ENCODE results near the gene BAZ2A. TPM values are rescaled to one million over a fixed set of nuclear protein-coding genes. Genes with fewer than 3 reads are reported as not detected.
A peak's percentile ranks its signal among the peaks of the same experiment; 100 is the strongest.

BAZ2A gene
- total RNA-seq, 1 donor: 49.6 TPM

- H3K27ac ChIP-seq (ENCODE audit: low read depth, low read length): no peak overlapping the region
- peaks cover 2% of the 10 kb centered on the region for H3K79me2 ChIP-seq (ENCODE audit: insufficient read depth, low read length)
- TF ChIP-seq, protein P1, sequence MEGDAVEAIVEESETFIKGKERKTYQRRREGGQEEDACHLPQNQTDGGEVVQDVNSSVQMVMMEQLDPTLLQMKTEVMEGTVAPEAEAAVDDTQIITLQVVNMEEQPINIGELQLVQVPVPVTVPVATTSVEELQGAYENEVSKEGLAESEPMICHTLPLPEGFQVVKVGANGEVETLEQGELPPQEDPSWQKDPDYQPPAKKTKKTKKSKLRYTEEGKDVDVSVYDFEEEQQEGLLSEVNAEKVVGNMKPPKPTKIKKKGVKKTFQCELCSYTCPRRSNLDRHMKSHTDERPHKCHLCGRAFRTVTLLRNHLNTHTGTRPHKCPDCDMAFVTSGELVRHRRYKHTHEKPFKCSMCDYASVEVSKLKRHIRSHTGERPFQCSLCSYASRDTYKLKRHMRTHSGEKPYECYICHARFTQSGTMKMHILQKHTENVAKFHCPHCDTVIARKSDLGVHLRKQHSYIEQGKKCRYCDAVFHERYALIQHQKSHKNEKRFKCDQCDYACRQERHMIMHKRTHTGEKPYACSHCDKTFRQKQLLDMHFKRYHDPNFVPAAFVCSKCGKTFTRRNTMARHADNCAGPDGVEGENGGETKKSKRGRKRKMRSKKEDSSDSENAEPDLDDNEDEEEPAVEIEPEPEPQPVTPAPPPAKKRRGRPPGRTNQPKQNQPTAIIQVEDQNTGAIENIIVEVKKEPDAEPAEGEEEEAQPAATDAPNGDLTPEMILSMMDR (IDR thresholded peaks at IDR 0.05; ENCODE audit: extremely low read depth, low read depth, low read length): no peak
Observed at GRCh38 chr12:56571121-56571520, 59.0 kb downstream of the BAZ2A start.

GRCh38 chr12:56568146-56568545 lies 62.0 kb downstream of the BAZ2A start:
- peaks cover 2% of the 10 kb centered on the region for H3K79me2 ChIP-seq (ENCODE audit: insufficient read depth, low read length)
- TF ChIP-seq, protein P1 (IDR thresholded peaks at IDR 0.05; ENCODE audit: extremely low read depth, low read depth, low read length): no peak

More at GRCh38 chr12:56571121-56571520, 59.0 kb downstream of the BAZ2A start:
- no peak for DNase-seq (ENCODE audit: insufficient read length, low spot score, missing footprints)
- H2AFZ ChIP-seq (ENCODE audit: low read length): no peak overlapping the region
- H4K20me1 ChIP-seq (ENCODE audit: insufficient read depth, low read length): no peaks in the 10 kb centered on the region
- H3K4me1 ChIP-seq (ENCODE audit: insufficient read depth, low read length): peaks cover 11% of the 10 kb centered on the region
- H3K9me3 ChIP-seq (ENCODE audit: low read depth, low read length): no peaks in the 10 kb centered on the region
- no peak overlapping the region for H3K4me2 ChIP-seq (ENCODE audit: insufficient read depth, low read length)
- no peak overlapping the region for H3K4me3 ChIP-seq (ENCODE audit: insufficient read depth, low read length)
- no peaks in the 10 kb centered on the region for H3K27me3 ChIP-seq (ENCODE audit: insufficient read depth, low read length)
- peaks cover 37% of the 10 kb centered on the region for H3K36me3 ChIP-seq (ENCODE audit: insufficient read depth, low read length)

GRCh38 chr12:56565510-56566101 lies 64.5 kb downstream of the BAZ2A start:
- peak overlapping the region; percentile 6 for H3K4me2 ChIP-seq (ENCODE audit: insufficient read depth, low read length)
- H2AFZ ChIP-seq (ENCODE audit: low read length): peak overlapping the region; percentile 13
- H3K4me3 ChIP-seq (ENCODE audit: insufficient read depth, low read length): no peak overlapping the region
- H3K79me2 ChIP-seq (ENCODE audit: insufficient read depth, low read length): peaks cover 15% of the 10 kb centered on the region
- H3K9me3 ChIP-seq (ENCODE audit: low read depth, low read length): no peaks in the 10 kb centered on the region
- peaks cover 6% of the 10 kb centered on the region for H3K4me1 ChIP-seq (ENCODE audit: insufficient read depth, low read length)
- H3K27ac ChIP-seq (ENCODE audit: low read depth, low read length): peak overlapping the region; percentile 7
- no peaks in the 10 kb centered on the region for H3K27me3 ChIP-seq (ENCODE audit: insufficient read depth, low read length)
- TF ChIP-seq, protein P1 (IDR thresholded peaks at IDR 0.05; ENCODE audit: extremely low read depth, low read depth, low read length): no peak
- DNase-seq (ENCODE audit: insufficient read length, low spot score, missing footprints): peak; percentile 89
- H4K20me1 ChIP-seq (ENCODE audit: insufficient read depth, low read length): peaks cover 2% of the 10 kb centered on the region
- H3K36me3 ChIP-seq (ENCODE audit: insufficient read depth, low read length): peaks cover 18% of the 10 kb centered on the region

More at GRCh38 chr12:56568146-56568545, 62.0 kb downstream of the BAZ2A start:
- H3K4me3 ChIP-seq (ENCODE audit: insufficient read depth, low read length): no peak overlapping the region
- no peak overlapping the region for H2AFZ ChIP-seq (ENCODE audit: low read length)
- H3K27me3 ChIP-seq (ENCODE audit: insufficient read depth, low read length): no peaks in the 10 kb centered on the region
- no peak overlapping the region for H3K27ac ChIP-seq (ENCODE audit: low read depth, low read length)
- peaks cover 6% of the 10 kb centered on the region for H3K4me1 ChIP-seq (ENCODE audit: insufficient read depth, low read length)
- peaks cover 35% of the 10 kb centered on the region for H3K36me3 ChIP-seq (ENCODE audit: insufficient read depth, low read length)
- H3K9me3 ChIP-seq (ENCODE audit: low read depth, low read length): no peaks in the 10 kb centered on the region
- H4K20me1 ChIP-seq (ENCODE audit: insufficient read depth, low read length): no peaks in the 10 kb centered on the region
- H3K4me2 ChIP-seq (ENCODE audit: insufficient read depth, low read length): no peak overlapping the region
- no peak for DNase-seq (ENCODE audit: insufficient read length, low spot score, missing footprints)

- Histone ChIP-seq H3K27me3 (ENCODE audit: insufficient read depth, low read length) (no peaks in the 10 kb centered on the region), H2AFZ (ENCODE audit: low read length) (no peak overlapping the region), H3K27ac (ENCODE audit: low read depth, low read length) (no peak overlapping the region), H4K20me1 (ENCODE audit: insufficient read depth, low read length) (peaks cover 12% of the 10 kb centered on the region), H3K36me3 (ENCODE audit: insufficient read depth, low read length) (peaks cover 6% of the 10 kb centered on the region), H3K4me1 (ENCODE audit: insufficient read depth, low read length) (no peaks in the 10 kb centered on the region), H3K4me2 (ENCODE audit: insufficient read depth, low read length) (no peak overlapping the region), H3K4me3 (ENCODE audit: insufficient read depth, low read length) (no peak overlapping the region), H3K79me2 (ENCODE audit: insufficient read depth, low read length) (peaks cover 90% of the 10 kb centered on the region), H3K9me3 (ENCODE audit: low read depth, low read length) (no peaks in the 10 kb centered on the region)
- TF ChIP-seq, protein P1 (IDR thresholded peaks at IDR 0.05; ENCODE audit: extremely low read depth, low read depth, low read length): no peak
- DNase-seq (ENCODE audit: insufficient read length, low spot score, missing footprints): no peak
Observed at GRCh38 chr12:56551070-56551469, 79.1 kb downstream of the BAZ2A start.

Measured in osteoblast (primary cell).